A549 treated with Hydrocortisone at 1 μM for 4 hours (cell line): Measurements from ENCODE around the gene SHH. TPM values are rescaled to one million over a fixed set of nuclear protein-coding genes. Genes with fewer than 3 reads are reported as not detected.

ENCODE experiments used
- total RNA-seq: library from RNA; stranded (reverse); fragments of 200-300 nt; extraction: Qiagen RNA extraction; gene quantifications from 5 replicates; pipeline ENCODE4 v1.2.3, GENCODE V29; 2022

The SHH gene
- 0.36 to 0.64 TPM (median 0.48 TPM) in 5 replicates for total RNA-seq

GRCh38 chr7:155811895-155812761, at the start of gene SHH:
Gene SHH (minus strand): TSS chr7:155812463. CDS start chr7:155812122, 341 bp downstream.

Other genes starting within 250 kb of the SHH start
- 21.3 to 28.9 TPM (median 25.8 TPM) in 5 replicates for gene RBM33, start 167.8 kb downstream of the SHH start, total RNA-seq